Stimulated activated CD4-positive, alpha-beta T cell treated with anti-CD3 and anti-CD28 coated beads, Interleukin-15, amount 100 ng/mL, for 24 hours (primary cell): ENCODE data around the gene FAM114A2.
A peak's percentile ranks its signal among the peaks of the same experiment; 100 is the strongest.
"Not testable (repeated sequence)": the region's sequence is repeated elsewhere in the genome, so short reads cannot be mapped to it uniquely, and the experiment has no call there.

ENCODE experiments used
- DNase-seq: peaks from one replicate; pipeline ENCODE4 v3.0.0-alpha.2; 2020

Gene FAM114A2

GRCh38 chr5:154046486-154046885, 7.8 kb upstream of the FAM114A2 start:
- DNase-seq: no peak

GRCh38 chr5:154044581-154044980, 5.9 kb upstream of the FAM114A2 start:
- no peak for DNase-seq

GRCh38 chr5:154044099-154044498, 5.4 kb upstream of the FAM114A2 start:
- no peak for DNase-seq

DNA sequence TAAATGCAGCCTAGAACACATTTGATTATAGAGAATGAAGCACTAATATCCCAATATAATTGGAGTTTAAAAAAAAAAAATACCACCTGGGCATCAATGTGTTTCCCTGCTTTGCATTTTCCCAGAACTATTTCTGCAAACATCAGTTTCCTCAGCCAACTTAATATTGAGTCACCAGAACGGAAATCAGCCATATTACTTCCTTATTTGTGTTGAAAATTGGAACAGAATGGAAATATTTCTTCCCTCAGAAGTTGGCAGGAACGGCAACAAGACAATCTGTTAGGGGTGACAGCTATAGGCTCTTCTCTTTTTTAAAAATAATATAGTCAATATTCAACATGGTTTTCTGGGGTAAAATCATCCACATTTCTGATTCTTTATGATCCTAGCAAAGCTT, 4.1 kb upstream of the FAM114A2 start:
- DNase-seq: no peak

DNA sequence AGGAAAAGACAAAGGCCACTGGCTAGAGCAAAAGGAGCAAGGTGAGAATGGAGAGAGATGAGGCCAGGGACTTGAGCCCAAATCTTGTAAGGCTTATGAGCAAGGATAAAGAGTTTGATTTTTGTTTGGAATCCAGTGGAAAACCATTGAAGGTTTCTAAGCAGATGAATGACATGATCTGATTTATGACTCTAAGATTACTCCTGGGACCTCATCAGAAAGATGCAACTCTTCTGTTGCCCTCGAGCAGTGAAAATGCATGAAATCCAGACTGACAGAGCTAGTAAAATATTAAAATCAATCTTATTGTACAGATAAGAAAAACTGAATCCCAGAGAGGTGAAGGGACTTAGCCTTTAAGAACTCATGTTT, 734 bp upstream of the FAM114A2 start:
- DNase-seq: no peak

GRCh38 chr5:154038261-154038706, 426 bp downstream of the FAM114A2 start:
- DNase-seq: peak; percentile 48

DNA sequence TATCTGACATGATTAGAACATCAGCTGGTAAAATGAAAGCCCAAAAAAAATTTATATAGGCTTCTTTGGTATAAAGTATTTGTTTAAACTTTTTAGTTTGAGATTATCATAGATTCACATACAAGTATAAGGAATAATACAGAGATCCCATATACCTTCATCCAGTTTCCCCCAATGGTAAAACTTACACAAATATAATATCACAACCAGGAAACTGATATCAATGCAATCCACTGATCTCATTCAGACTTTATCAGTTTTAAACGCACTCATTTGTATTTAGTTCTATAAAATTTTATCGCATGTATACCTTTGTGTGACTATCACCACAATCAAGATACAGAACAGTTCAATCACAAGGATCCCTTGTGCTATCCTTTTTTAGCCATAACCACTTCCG, 3.8 kb downstream of the FAM114A2 start:
- DNase-seq: no peak

DNA sequence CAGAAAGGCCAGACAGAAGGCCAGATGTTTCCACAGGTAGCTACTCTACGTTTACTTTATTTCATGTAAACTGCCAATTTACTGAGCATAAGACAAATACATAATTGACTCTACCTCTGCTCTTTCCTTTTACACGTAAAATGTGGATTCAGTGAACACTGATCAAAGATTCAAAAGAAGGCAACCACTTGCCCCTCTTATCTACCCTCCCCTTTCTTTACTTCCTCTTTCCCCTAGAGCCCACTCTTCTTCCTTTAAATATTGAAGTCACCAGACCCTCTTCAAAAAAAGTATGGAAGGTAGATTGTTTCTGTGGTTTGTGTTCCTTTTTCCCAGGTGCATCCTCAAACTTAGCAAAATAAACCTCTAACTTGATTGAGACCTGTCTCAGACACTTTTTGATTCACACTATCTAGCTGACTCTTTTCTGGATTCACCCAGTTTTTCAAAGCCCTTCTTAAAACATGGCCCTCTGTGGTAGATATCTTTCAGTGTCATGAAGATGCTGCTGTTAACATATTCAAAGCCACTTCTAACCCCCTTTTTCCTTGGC, 6.7 kb downstream of the FAM114A2 start:
- DNase-seq: no peak

- DNase-seq: no peak
Observed at GRCh38 chr5:154025951-154026350, 12.8 kb downstream of the FAM114A2 start.

GRCh38 chr5:154018919-154019318, 19.8 kb downstream of the FAM114A2 start:
- DNase-seq: not testable (repeated sequence)

DNA sequence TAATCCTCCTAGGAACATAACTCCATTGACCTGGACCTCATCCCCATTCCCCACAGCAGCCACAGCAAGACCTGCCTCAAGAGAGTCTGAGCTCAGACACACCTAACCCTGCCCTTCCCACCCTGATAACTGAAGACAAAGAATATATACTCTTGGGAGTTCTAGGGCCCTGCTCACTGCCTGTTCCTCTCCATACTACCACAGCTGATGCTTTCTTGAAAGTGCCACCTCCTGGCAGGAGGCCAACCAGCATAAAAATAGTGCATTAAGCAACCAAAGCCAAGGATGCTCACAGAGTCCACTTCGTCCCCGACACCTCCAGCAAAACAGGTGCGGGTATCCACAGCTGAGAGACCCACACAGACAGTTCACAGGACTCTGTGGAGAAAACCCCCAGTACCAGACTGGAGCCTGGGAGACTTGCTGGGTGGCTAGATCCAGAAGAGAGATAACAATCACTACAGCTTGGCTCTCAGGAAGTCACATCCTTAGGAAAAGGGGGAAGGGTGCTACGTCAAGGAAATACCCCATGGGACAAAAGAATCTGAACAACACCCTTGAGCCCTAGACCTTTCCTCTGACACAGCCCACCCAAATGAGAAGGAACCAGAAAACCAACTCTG, 23.5 kb downstream of the FAM114A2 start:
- no peak for DNase-seq

DNA sequence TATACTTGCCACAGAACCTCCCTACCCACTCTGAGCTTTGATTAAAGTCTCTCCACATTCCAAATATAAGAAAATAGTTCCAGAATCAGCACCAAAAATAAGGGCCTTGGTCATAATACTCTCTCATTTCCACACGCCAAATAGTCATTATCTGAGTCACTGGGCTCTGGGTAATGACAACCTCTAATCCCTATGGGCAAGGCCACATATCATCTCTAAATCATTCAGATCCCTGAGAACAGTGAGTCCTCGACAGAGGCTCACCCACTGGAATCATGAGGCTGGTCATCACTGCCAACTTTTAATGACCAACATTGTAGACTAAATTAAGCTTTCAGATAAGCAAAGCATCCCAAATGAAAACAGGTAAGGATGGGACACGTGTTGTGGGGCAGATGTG, 28.1 kb downstream of the FAM114A2 start:
- no peak for DNase-seq

DNA sequence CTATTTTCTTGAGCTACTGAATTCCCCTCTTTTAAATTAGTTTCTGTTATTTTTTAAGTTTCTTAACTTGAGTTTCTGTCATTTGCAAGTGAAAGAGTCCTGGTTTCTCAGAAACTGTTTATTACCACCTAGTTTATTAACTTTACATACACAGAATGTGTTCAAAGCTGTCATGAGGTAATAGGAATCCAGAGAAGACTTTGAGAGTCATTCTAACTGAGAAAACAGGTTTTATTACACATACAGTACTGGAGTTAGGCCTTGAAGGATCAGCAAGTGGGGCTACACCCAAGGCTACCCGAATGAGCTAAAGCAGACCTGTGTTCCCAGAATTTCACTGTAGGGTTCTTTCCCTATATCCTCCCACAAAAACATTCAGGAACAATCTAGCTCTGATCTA, 33.1 kb downstream of the FAM114A2 start:
- no peak for DNase-seq

- no peak for DNase-seq
Observed at GRCh38 chr5:154002511-154003020, 36.1 kb downstream of the FAM114A2 start.

- no peak for DNase-seq
Observed at GRCh38 chr5:154002093-154002492, 36.6 kb downstream of the FAM114A2 start.

GRCh38 chr5:154000703-154001102, 38.0 kb downstream of the FAM114A2 start:
- DNase-seq: no peak

DNA sequence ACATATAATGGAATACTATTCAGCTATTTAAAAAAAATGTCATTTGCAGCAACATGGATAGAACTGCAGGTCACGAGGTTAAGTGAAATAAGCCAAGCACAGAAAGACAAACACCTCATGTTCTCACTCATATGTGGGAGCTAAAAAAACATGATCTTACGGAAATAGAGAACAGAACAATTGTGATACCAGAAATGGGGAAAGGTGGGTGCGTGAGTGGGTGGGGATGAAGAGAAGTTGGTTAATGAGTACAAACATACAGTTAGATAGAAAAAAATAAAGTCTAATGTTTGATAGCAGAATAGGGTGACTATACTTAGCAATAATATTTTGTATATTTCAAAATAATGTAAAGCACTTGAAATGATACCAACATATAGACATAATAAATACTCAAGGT, 38.7 kb downstream of the FAM114A2 start:
- no peak for DNase-seq

DNA sequence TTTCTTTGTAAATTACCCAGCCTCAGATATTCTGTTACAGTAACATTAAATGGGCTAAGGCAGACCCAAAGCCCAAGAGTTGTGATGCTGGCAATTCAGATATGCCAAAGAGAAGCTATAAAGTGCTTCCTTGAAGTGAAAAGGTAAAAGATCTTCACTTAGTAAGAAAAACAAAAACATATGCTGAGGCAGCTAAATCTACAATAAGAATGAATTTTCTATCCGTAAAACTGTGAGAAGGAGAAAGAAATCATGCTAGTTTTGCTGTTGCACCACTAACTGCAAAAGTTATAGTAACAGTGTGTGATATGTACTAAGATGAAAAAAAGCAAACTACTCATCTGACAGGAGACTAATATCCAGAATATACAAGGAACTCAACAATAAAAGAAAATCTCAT, 39.9 kb downstream of the FAM114A2 start:
- DNase-seq: no peak

DNA sequence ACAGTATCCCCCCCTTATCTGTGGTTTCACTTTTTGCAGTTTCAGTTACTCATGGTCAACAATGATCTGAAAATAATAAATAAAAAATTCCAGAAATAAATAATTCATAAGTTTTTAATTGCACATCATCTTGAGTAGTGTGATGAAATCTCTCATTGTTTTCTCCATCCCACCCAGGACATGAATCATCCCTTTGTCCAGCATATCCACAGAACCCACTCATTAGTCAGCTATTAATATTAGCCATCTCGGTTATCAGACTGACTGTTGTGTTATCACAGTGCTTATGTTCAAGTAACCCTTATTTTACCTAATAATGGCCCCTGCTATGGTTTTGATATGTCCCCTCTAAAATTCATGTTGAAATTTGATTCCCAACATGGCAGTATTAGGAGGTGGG, 40.7 kb downstream of the FAM114A2 start:
- no peak for DNase-seq

DNA sequence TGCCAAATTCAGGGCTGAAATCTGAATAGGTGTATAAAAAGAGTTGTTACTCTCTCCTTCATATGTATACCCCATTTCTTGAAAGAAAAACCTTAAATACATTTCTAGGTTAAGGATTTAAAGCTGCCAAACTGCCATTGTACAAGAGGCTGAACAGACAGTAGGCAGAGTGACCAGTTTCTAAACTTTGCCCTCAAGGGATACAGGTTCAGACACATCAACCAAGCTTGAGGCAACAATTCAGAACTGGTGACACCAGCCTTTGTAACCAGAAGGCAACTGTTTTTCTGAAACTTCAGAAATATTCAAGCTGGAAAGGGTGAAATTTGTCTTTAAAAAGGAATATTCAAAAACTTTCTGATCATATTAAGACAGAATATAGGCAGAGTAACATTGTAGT, 47.5 kb downstream of the FAM114A2 start:
- no peak for DNase-seq

GRCh38 chr5:153988510-153988909, 50.2 kb downstream of the FAM114A2 start:
- no peak for DNase-seq

GRCh38 chr5:153987301-153987700, 51.4 kb downstream of the FAM114A2 start:
- no peak for DNase-seq

- DNase-seq: no peak
Observed at GRCh38 chr5:153985498-153985897, 53.2 kb downstream of the FAM114A2 start.

- no peak for DNase-seq
Observed at GRCh38 chr5:153983885-153984284, 54.8 kb downstream of the FAM114A2 start.
